Ovary (tissue), 9 donors: ENCODE measurements around the gene RNF111. TPM values are rescaled to one million over a fixed set of nuclear protein-coding genes. Genes with fewer than 3 reads are reported as not detected.
"Not testable (repeated sequence)": the region's sequence is repeated elsewhere in the genome, so short reads cannot be mapped to it uniquely, and the experiment has no call there.

Source experiments
- DNase-seq, 5 donors: peaks; one replicate each; pipeline ENCODE4 v3.0.0-alpha.2; 2019 to 2020
- H3K27ac ChIP-seq, 2 donors: fragments of 200-600 bp; one replicate each; pipeline versions ENCODE4 v1.5.1 to v1.8.0; 2019 to 2022
- H3K27me3 ChIP-seq: fragments of 200-600 bp; one replicate; pipeline ENCODE4 v1.8.0; 2022
- H3K36me3 ChIP-seq: fragments of 200-600 bp; sonication (generic); one replicate; pipeline ENCODE4 v1.5.1; 2019
- H3K4me1 ChIP-seq: one replicate; pipeline ENCODE4 v1.8.1; 2013; ENCODE audit warnings: mild to moderate bottlenecking, moderate library complexity; ENCODE audit not compliant: insufficient read depth
- H3K4me3 ChIP-seq: fragments of 200-600 bp; sonication (generic); one replicate; pipeline ENCODE4 v1.5.1; 2017
- H3K9me3 ChIP-seq, 2 donors: fragments of 200-600 bp in 1 of 2; sonication (generic) in 1 of 2; one replicate each; pipeline versions ENCODE4 v1.5.1 to v1.8.1; 2013 to 2019; ENCODE audit warnings: mild to moderate bottlenecking in 1 of 2, moderate library complexity in 1 of 2
- CTCF ChIP-seq, 3 donors: fragments of 450-650 bp in 2 of 3; fragments of 200-600 bp in 1 of 3; IDR thresholded peaks; one replicate each; pipeline versions ENCODE4 v1.5.1 to v1.8.0; 2016 to 2022; ENCODE audit warnings: antibody characterized with exemption in 3 of 3, mild to moderate bottlenecking in 1 of 3
- EP300 ChIP-seq: sonication (generic); formaldehyde crosslinking; IDR thresholded peaks from one replicate; pipeline ENCODE4 v1.6.1; 2017; ENCODE audit warnings: antibody characterized with exemption
- POLR2A ChIP-seq: fragments of 450-650 bp; IDR thresholded peaks from one replicate; pipeline ENCODE4 v1.6.1; 2017; ENCODE audit warnings: antibody characterized with exemption, mild to moderate bottlenecking, moderate library complexity
- WGBS, 3 donors: extraction: QIAGEN DNeasy Blood & Tissue Kit in 1 of 3; methylation state at CpG; one replicate each; pipeline versions ENCODE4 v1.1.5 to v1.1.7; 2013 to 2017; 5-methylcytosine and 5-hydroxymethylcytosine counted together
- intact Hi-C, 4 donors: fragments of 100-400 bp; cut with DNase I; formaldehyde crosslinking; loops; one replicate each; pipeline versions ENCODE4 v1.11.0 to v1.15.1; 2022 to 2023
- polyA plus RNA-seq, 2 donors: library from polyadenylated mRNA; stranded (reverse); fragments of 200-250 nt in 1 of 2; fragments of 350-450 nt in 1 of 2; fragmentation: Illumina TruSeq in 1 of 2; extraction: RNeasy Lipid Tissue Mini Kit (QIAGEN cat#74804) in 1 of 2; gene quantifications; one replicate each; pipeline ENCODE4 v1.2.3, GENCODE V29; 2013 to 2014
- total RNA-seq, 7 donors: library from RNA; depleted of rRNA in 2 of 7; stranded (reverse); fragments of >200 nt in 2 of 7; fragmentation: NEBNext Ultra II Directional in 3 of 7; extraction: Animal tissue kit (Norgen Biotek cat#: 25700) in 3 of 7; gene quantifications; one replicate each; pipeline versions ENCODE4 v1.1.0 to v1.2.4, GENCODE V29; 2016 to 2023
- donor health status: DM: no; HTN: no; CAD: no; lungs with moderate emphysema.
- donor health status: DM: no; HTN: no; CAD: no.
- donor health status: Bipolar disorder and iron deficiency.
- donor health status: DM: yes; HTN: yes; CAD: no.
- donor health status: DM: no; HTN: no; CAD: no.
- donor health status: DM: yes; HTN: yes; CAD: no.

Gene RNF111
- total and polyA plus RNA-seq, 9 donors = 10.1 to 47.5 (median 29.3) TPM

- 74 to 78% (median 76%) methylated on average over 9 of the region's 9 CpGs for WGBS, 3 donors
- TF ChIP-seq EP300 (no peak), CTCF (IDR thresholded peaks at IDR 0.05) (no peak), POLR2A (no peak)
Observed at GRCh38 chr15:59140422-59141226, 153.2 kb downstream of the RNF111 start.

GRCh38 chr15:59143281-59143680 is 155.8 kb downstream of the RNF111 start:
- no peaks in the 10 kb centered on the region for H3K36me3 ChIP-seq
- WGBS, 3 donors = 95 to 96% (median 96%) methylated on average over 5 of the region's 5 CpGs

More at GRCh38 chr15:59140422-59141226, 153.2 kb downstream of the RNF111 start:
- Histone ChIP-seq H3K4me3 (no peak overlapping the region), H3K36me3 (no peaks in the 10 kb centered on the region), H3K9me3 (no peaks in the 10 kb centered on the region), H3K4me1 (no peaks in the 10 kb centered on the region), H3K27ac (no peak overlapping the region), H3K27me3 (no peaks in the 10 kb centered on the region)
- DNase-seq = no peak
- intact Hi-C loops = no loop called here

GRCh38 chr15:59144594-59144993 is 157.1 kb downstream of the RNF111 start:
- H3K27ac ChIP-seq, intact Hi-C loops, H3K4me1 ChIP-seq, DNase-seq, H3K4me3 ChIP-seq, H3K9me3 ChIP-seq, H3K27me3 ChIP-seq, H3K36me3 ChIP-seq: not testable (repeated sequence)
- WGBS, 3 donors = 85 to 92% (median 87%) methylated on average over 10 of the region's 10 CpGs

More at GRCh38 chr15:59143281-59143680, 155.8 kb downstream of the RNF111 start:
- Histone ChIP-seq H3K27ac (no peak overlapping the region), H3K4me3 (no peak overlapping the region), H3K9me3 (no peaks in the 10 kb centered on the region), H3K4me1 (no peaks in the 10 kb centered on the region), H3K27me3 (no peaks in the 10 kb centered on the region)
- intact Hi-C loops = no loop called here
- no peak for DNase-seq
- no peak for TF ChIP-seq CTCF (IDR thresholded peaks at IDR 0.05)
- no peak for TF ChIP-seq POLR2A
- no peak for TF ChIP-seq EP300

Other genes with a start within 250 kb of the RNF111 start
- 10 to 100 TPM; 34.3 to 86.4 (median 70.4) TPM for gene ADAM10, start 238.0 kb upstream of the RNF111 start, total RNA-seq
- 10 to 100 TPM; 23.2 to 60.2 TPM for gene ADAM10, start 238.0 kb upstream of the RNF111 start, polyA plus RNA-seq
- 10 to 100 TPM; 13.0 to 32.6 (median 18.1) TPM for gene MINDY2, start 216.4 kb upstream of the RNF111 start, total RNA-seq
- 10 to 100 TPM in 1 of 2 donors, 1 to 10 TPM in 1; 5.7 to 10.0 TPM for gene MINDY2, start 216.4 kb upstream of the RNF111 start, polyA plus RNA-seq
- 10 to 100 TPM; 59.3 to 76.1 (median 68.0) TPM for gene SLTM, start 54.0 kb upstream of the RNF111 start, total RNA-seq
- 10 to 100 TPM; 48.6 to 54.0 TPM for gene SLTM, start 54.0 kb upstream of the RNF111 start, polyA plus RNA-seq
- gene CCNB2, start 117.5 kb downstream of the RNF111 start, total RNA-seq = 1 to 10 TPM in 1 of 7 donors, under 1 TPM in 5, not detected in 1; 0.28 to 1.1 (median 0.47) TPM
- 1 to 10 TPM; 1.3 to 2.5 TPM for gene CCNB2, start 117.5 kb downstream of the RNF111 start, polyA plus RNA-seq
- not detected for gene LDHAL6B, start 219.2 kb downstream of the RNF111 start, total RNA-seq
- not detected for gene LDHAL6B, start 219.2 kb downstream of the RNF111 start, polyA plus RNA-seq